Activated naive CD8-positive, alpha-beta T cell (primary cell): ENCODE measurements around the gene HECW1.
"Not testable (repeated sequence)": the region's sequence is repeated elsewhere in the genome, so short reads cannot be mapped to it uniquely, and the experiment has no call there.

ENCODE experiments used
- H3K27ac Mint-ChIP-seq: one replicate; pipeline ENCODE4 v1.8.0; 2021; ENCODE audit warnings: mixed read lengths
- H3K27me3 Mint-ChIP-seq: one replicate; pipeline ENCODE4 v1.8.0; 2021; ENCODE audit warnings: mixed read lengths
- H3K36me3 Mint-ChIP-seq: one replicate; pipeline ENCODE4 v1.8.0; 2021; ENCODE audit warnings: mixed read lengths
- H3K4me1 Mint-ChIP-seq: one replicate; pipeline ENCODE4 v1.8.0; 2021; ENCODE audit warnings: low read depth, mixed read lengths
- H3K4me3 Mint-ChIP-seq: one replicate; pipeline ENCODE4 v1.8.0; 2021; ENCODE audit warnings: mild to moderate bottlenecking, mixed read lengths
- H3K9me3 Mint-ChIP-seq: one replicate; pipeline ENCODE4 v1.8.0; 2021; ENCODE audit warnings: low read depth, mixed read lengths

Gene HECW1

GRCh38 chr7:43559171-43559945 is 446.9 kb downstream of the HECW1 start:
- Mint-ChIP-seq H3K4me3 (no peak overlapping the region), H3K4me1 (peaks cover 9% of the 10 kb centered on the region), H3K9me3 (no peaks in the 10 kb centered on the region), H3K36me3 (no peaks in the 10 kb centered on the region), H3K27me3 (peaks cover 16% of the 10 kb centered on the region), H3K27ac (no peak overlapping the region)

GRCh38 chr7:43559946-43560335 is 447.5 kb downstream of the HECW1 start:
- Mint-ChIP-seq H3K4me3 (no peak overlapping the region), H3K9me3 (no peaks in the 10 kb centered on the region), H3K4me1 (peaks cover 4% of the 10 kb centered on the region), H3K27me3 (peaks cover 17% of the 10 kb centered on the region), H3K27ac (no peak overlapping the region), H3K36me3 (no peaks in the 10 kb centered on the region)

GRCh38 chr7:43560742-43561330 is 448.4 kb downstream of the HECW1 start:
- Mint-ChIP-seq H3K9me3 (no peaks in the 10 kb centered on the region), H3K4me3 (no peak overlapping the region), H3K27me3 (peaks cover 18% of the 10 kb centered on the region), H3K4me1 (peaks cover 2% of the 10 kb centered on the region), H3K27ac (no peak overlapping the region), H3K36me3 (no peaks in the 10 kb centered on the region)

GRCh38 chr7:43562383-43562782 is 449.9 kb downstream of the HECW1 start:
- Mint-ChIP-seq H3K4me3 (no peak overlapping the region), H3K27ac (no peak overlapping the region), H3K9me3 (no peaks in the 10 kb centered on the region), H3K36me3 (no peaks in the 10 kb centered on the region), H3K27me3 (peaks cover 18% of the 10 kb centered on the region), H3K4me1 (no peaks in the 10 kb centered on the region)

GRCh38 chr7:43565786-43566185 is 453.3 kb downstream of the HECW1 start:
- H3K27ac Mint-ChIP-seq, result no peak overlapping the region

GRCh38 chr7:43568529-43568928 is 456.1 kb downstream of the HECW1 start:
- Mint-ChIP-seq H3K27ac (no peak overlapping the region), H3K4me1 (peaks cover 16% of the 10 kb centered on the region), H3K4me3 (no peak overlapping the region), H3K36me3 (no peaks in the 10 kb centered on the region), H3K9me3 (no peaks in the 10 kb centered on the region), H3K27me3 (peaks cover 2% of the 10 kb centered on the region)

More at GRCh38 chr7:43565786-43566185, 453.3 kb downstream of the HECW1 start:
- H3K4me3 Mint-ChIP-seq, result no peak overlapping the region
- H3K36me3 Mint-ChIP-seq, result no peaks in the 10 kb centered on the region
- H3K27me3 Mint-ChIP-seq, result peaks cover 18% of the 10 kb centered on the region
- H3K4me1 Mint-ChIP-seq, result peaks cover 4% of the 10 kb centered on the region
- H3K9me3 Mint-ChIP-seq, result no peaks in the 10 kb centered on the region

GRCh38 chr7:43569424-43569823 is 457.0 kb downstream of the HECW1 start:
- no peak overlapping the region for H3K4me3 Mint-ChIP-seq
- no peaks in the 10 kb centered on the region for H3K9me3 Mint-ChIP-seq
- H3K36me3 Mint-ChIP-seq, result no peaks in the 10 kb centered on the region
- H3K27me3 Mint-ChIP-seq, result peaks cover 2% of the 10 kb centered on the region
- H3K27ac Mint-ChIP-seq, result no peak overlapping the region
- peaks cover 16% of the 10 kb centered on the region for H3K4me1 Mint-ChIP-seq

- Mint-ChIP-seq H3K27me3 (no peaks in the 10 kb centered on the region), H3K9me3 (no peaks in the 10 kb centered on the region), H3K36me3 (no peaks in the 10 kb centered on the region), H3K4me3 (no peak overlapping the region), H3K27ac (no peak overlapping the region), H3K4me1 (peaks cover 16% of the 10 kb centered on the region)
Observed at GRCh38 chr7:43570688-43571365, 458.4 kb downstream of the HECW1 start.

- Mint-ChIP-seq H3K4me3 (no peak overlapping the region), H3K9me3 (no peaks in the 10 kb centered on the region), H3K27ac (peak overlapping the region; percentile 1), H3K4me1 (peaks cover 16% of the 10 kb centered on the region), H3K27me3 (no peaks in the 10 kb centered on the region), H3K36me3 (no peaks in the 10 kb centered on the region)
Observed at GRCh38 chr7:43572516-43573049, 460.1 kb downstream of the HECW1 start.

GRCh38 chr7:43573832-43574231 is 461.4 kb downstream of the HECW1 start:
- H3K4me1 Mint-ChIP-seq, result peaks cover 16% of the 10 kb centered on the region
- not testable (repeated sequence) for H3K9me3 Mint-ChIP-seq, H3K4me3 Mint-ChIP-seq, H3K27me3 Mint-ChIP-seq, H3K36me3 Mint-ChIP-seq, H3K27ac Mint-ChIP-seq

GRCh38 chr7:43575506-43575905 is 463.1 kb downstream of the HECW1 start:
- Mint-ChIP-seq H3K36me3 (no peaks in the 10 kb centered on the region), H3K4me3 (no peak overlapping the region), H3K4me1 (peaks cover 15% of the 10 kb centered on the region), H3K27me3 (no peaks in the 10 kb centered on the region), H3K27ac (no peak overlapping the region), H3K9me3 (no peaks in the 10 kb centered on the region)

- Mint-ChIP-seq H3K9me3 (no peaks in the 10 kb centered on the region), H3K27me3 (no peaks in the 10 kb centered on the region), H3K27ac (no peak overlapping the region), H3K4me1 (peaks cover 9% of the 10 kb centered on the region), H3K36me3 (no peaks in the 10 kb centered on the region), H3K4me3 (no peak overlapping the region)
Observed at GRCh38 chr7:43576241-43576640, 463.8 kb downstream of the HECW1 start.

GRCh38 chr7:43577485-43577951 is 465.1 kb downstream of the HECW1 start:
- Mint-ChIP-seq H3K27ac (no peak overlapping the region), H3K9me3 (no peaks in the 10 kb centered on the region), H3K27me3 (no peaks in the 10 kb centered on the region), H3K4me1 (peaks cover 12% of the 10 kb centered on the region), H3K4me3 (no peak overlapping the region), H3K36me3 (no peaks in the 10 kb centered on the region)

- Mint-ChIP-seq H3K4me1 (peaks cover 32% of the 10 kb centered on the region), H3K27me3 (no peaks in the 10 kb centered on the region), H3K4me3 (peak within 1 kb of the TSS; percentile 97), H3K9me3 (no peaks in the 10 kb centered on the region), H3K27ac (peak within 1 kb of the TSS; percentile 97), H3K36me3 (no peaks in the 10 kb centered on the region)
Observed at GRCh38 chr7:43582503-43583423, 470.3 kb downstream of the HECW1 start, which contains the start of gene STK17A. Gene STK17A (plus strand): TSS chr7:43583108. CDS start chr7:43583244, 136 bp downstream.
